GM19099 (cell line): ENCODE data around the gene PTPN22.

Source experiments
- POLR2A ChIP-seq: IDR thresholded peaks from 3 replicates; pipeline ENCODE4 v1.6.1; 2011; ENCODE audit warnings: low read depth; ENCODE audit not compliant: insufficient read length; ENCODE audit errors: extremely low read depth

The PTPN22 gene

GRCh38 chr1:113804421-113805255 is 66.9 kb downstream of the PTPN22 start:
- no peak for TF ChIP-seq POLR2A

GRCh38 chr1:113802367-113803007 is 69.0 kb downstream of the PTPN22 start:
- no peak for TF ChIP-seq POLR2A

GRCh38 chr1:113800487-113800886 is 71.0 kb downstream of the PTPN22 start:
- no peak for TF ChIP-seq POLR2A

- TF ChIP-seq POLR2A = no peak
Observed at GRCh38 chr1:113797472-113797871, 74.0 kb downstream of the PTPN22 start.

GRCh38 chr1:113793878-113794834 is 77.4 kb downstream of the PTPN22 start:
- no peak for TF ChIP-seq POLR2A

- no peak for TF ChIP-seq POLR2A
Observed at GRCh38 chr1:113792986-113793385, 78.5 kb downstream of the PTPN22 start.

GRCh38 chr1:113792471-113792870 is 79.0 kb downstream of the PTPN22 start:
- TF ChIP-seq POLR2A = no peak

GRCh38 chr1:113788802-113789201 is 82.7 kb downstream of the PTPN22 start:
- TF ChIP-seq POLR2A = no peak

GRCh38 chr1:113787663-113788062 is 83.8 kb downstream of the PTPN22 start:
- TF ChIP-seq POLR2A = no peak

- no peak for TF ChIP-seq POLR2A
Observed at GRCh38 chr1:113786069-113786468, 85.4 kb downstream of the PTPN22 start.

GRCh38 chr1:113784104-113784779 is 87.3 kb downstream of the PTPN22 start:
- no peak for TF ChIP-seq POLR2A

GRCh38 chr1:113783254-113784103 is 88.0 kb downstream of the PTPN22 start:
- TF ChIP-seq POLR2A = no peak

GRCh38 chr1:113782406-113782805 is 89.1 kb downstream of the PTPN22 start:
- TF ChIP-seq POLR2A = no peak
